Fibroblast of villous mesenchyme (primary cell): Measurements from ENCODE around the gene CENPN. TPM values are rescaled to one million over a fixed set of nuclear protein-coding genes. Genes with fewer than 3 reads are reported as not detected.

Source experiments
- DNase-seq: peaks from one replicate; pipeline ENCODE4 v3.0.0-alpha.2; 2010; ENCODE audit warnings: low read depth
- H3K4me3 ChIP-seq: 2 replicates; pipeline ENCODE4 v1.5.1; 2011; ENCODE audit warnings: low read depth, mild to moderate bottlenecking, low read length
- total RNA-seq: library from RNA; depleted of rRNA; stranded (reverse); fragments of >200 nt; gene quantifications from 2 replicates; pipeline ENCODE4 v1.2.3, GENCODE V29; 2012
- TF ChIP-seq, protein P1 (sequence below): IDR thresholded peaks from 2 replicates; pipeline ENCODE4 v1.5.1; 2012; ENCODE audit warnings: low read depth, mild to moderate bottlenecking, low read length; ENCODE audit not compliant: insufficient read depth

CENPN gene
- total RNA-seq, 1 donor = 64.8 TPM

DNA sequence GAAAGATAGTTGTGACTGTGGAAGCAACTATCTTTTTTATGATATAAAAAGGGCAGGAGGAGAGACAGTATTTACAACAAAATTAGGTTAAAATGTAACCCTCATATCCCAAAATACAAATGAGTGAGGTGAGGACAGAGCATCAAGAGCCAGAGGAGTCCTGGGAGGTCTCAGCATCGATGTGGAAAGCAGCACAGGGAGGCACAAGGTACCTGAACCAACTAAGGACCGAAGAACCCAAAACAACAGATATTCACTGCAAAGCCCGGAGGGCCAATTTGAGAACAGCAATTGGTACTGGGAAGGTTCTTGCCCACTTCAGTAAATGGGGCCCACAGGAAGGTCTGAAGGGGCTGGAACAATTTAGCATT lies 37.9 kb upstream of the CENPN start:
- H3K4me3 ChIP-seq = no peak overlapping the region
- no peak for DNase-seq
- TF ChIP-seq, protein P1, sequence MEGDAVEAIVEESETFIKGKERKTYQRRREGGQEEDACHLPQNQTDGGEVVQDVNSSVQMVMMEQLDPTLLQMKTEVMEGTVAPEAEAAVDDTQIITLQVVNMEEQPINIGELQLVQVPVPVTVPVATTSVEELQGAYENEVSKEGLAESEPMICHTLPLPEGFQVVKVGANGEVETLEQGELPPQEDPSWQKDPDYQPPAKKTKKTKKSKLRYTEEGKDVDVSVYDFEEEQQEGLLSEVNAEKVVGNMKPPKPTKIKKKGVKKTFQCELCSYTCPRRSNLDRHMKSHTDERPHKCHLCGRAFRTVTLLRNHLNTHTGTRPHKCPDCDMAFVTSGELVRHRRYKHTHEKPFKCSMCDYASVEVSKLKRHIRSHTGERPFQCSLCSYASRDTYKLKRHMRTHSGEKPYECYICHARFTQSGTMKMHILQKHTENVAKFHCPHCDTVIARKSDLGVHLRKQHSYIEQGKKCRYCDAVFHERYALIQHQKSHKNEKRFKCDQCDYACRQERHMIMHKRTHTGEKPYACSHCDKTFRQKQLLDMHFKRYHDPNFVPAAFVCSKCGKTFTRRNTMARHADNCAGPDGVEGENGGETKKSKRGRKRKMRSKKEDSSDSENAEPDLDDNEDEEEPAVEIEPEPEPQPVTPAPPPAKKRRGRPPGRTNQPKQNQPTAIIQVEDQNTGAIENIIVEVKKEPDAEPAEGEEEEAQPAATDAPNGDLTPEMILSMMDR = no peak

DNA sequence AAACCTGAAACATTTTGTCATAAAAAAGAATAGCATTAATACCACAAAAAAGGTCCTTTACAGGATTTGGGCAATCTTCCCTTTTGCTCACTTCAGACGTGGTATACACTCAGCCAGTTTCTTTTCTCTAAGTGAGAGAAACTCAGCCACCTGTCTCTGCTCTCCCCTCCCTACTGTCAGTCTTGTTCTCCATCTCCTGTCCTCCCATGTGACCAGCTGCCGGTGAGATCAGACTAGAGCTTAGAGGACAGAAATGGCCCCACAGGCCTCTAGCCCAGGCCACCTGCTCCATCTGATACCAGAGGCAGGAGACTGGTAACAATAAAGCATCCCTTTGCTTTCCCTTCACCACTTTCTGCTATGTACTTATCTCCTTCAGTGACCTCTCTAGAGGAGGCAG lies 35.2 kb upstream of the CENPN start:
- H3K4me3 ChIP-seq = no peak overlapping the region
- TF ChIP-seq, protein P1 = no peak
- no peak for DNase-seq

DNA sequence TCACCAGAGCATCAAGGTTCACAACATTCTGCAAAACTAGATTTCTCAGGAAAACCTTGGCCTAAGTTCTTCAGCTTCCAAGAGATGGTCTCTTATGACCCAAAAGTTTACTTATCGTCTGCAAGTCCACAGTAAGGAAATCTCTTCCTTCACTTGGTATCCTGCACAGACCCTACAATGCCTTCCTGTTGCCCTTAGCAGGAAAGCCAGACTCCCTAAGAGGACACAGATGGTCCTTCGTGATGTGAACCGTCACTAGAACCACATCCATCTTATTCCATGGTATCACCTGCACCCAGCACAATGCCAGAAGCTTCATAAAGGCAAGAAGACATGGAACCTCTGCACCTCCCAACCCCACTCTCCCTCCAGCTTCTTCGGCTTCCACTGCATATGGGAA lies 34.4 kb upstream of the CENPN start:
- TF ChIP-seq, protein P1 = no peak
- H3K4me3 ChIP-seq = no peak overlapping the region
- no peak for DNase-seq

DNA sequence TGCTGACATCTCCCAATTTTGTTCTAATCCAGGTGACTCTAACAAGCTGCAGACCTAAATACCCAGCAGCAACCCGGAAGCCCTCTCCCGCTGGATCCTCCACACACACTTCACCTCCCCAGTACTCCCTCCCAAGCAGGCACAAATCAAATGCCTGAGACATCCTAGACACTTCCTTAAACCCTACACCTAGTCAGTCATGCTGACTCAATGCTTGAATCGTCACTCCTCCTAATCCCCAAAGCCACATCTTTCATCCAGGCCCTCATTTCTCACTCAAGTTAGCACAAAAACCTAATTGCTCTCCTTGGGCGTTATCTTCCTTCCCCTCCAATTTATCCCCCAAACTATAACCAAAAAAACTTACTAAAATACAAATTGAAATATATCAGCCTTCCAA lies 33.0 kb upstream of the CENPN start:
- no peak for DNase-seq
- TF ChIP-seq, protein P1 = no peak
- no peak overlapping the region for H3K4me3 ChIP-seq

DNA sequence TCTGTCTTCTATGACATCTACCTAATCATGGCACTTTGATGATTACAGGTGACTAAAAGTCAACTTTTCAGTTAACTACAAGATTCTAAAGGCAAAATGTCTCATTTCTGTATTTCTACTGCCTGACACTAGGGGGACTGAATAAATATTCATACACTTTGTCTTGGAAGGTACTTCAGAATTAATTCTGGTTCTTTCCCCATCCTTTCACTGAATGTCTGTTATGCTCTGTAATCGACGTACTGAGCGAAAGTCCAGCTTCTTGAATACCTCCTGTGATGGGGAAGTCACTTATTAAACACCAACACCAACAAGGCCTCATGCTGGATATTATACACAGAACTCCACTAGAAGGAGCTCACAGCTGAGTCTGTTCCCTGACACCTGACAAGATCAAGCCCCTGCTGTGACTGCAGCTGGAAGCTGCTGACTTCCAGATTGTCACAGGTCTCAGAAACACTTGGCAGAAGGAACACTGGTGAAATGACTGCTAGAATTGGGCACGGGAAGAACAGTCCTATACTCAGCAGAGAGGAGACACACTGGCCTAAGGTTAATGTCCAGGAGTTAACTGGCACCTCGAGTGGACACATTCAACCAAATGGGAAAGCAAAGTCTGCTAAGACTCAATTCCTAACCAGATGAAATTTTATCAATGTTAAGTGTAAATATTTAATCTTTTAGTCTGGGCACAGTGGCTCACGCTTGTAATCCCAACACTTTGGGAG lies 32.2 kb upstream of the CENPN start:
- H3K4me3 ChIP-seq = no peak overlapping the region
- TF ChIP-seq, protein P1 = peak; percentile 63
- DNase-seq = no peak

DNA sequence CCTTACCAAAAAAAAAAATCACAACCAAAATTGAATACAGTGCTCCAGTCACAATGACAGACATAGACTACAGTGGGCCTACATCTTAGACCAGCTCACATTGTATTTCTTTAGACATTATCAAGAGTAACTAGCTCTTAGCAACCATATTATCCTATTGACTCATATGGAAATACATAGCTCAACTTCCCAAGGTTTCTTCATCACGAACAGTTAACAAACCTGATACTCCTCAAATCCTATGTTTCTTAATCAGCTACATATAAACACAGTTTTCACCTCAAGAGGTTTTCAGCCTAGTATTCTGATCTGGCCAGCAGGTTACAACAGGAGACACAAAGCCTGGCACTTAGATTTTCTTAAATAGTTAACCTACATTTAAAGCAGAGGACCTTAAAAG lies 30.1 kb upstream of the CENPN start:
- no peak for DNase-seq
- TF ChIP-seq, protein P1 = no peak
- no peak overlapping the region for H3K4me3 ChIP-seq

DNA sequence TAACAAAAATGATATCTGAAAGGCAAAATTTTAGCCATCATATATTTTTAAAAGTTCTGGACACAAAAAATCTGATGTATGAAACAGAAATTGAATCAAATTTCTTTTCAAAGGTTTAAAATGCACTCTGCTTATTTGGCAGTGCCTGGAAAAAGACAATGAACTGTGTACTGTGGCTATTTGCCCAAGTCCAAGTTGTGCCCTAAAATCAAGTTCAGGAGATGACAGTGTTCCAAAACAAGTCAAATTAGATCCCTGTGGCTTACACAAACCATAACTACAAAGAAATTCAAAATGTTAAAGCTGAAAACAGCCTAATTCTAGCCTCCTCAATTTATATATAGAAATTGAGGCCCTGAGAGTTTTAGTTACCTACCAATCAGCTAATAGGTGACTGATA lies 25.9 kb upstream of the CENPN start:
- DNase-seq = no peak
- no peak overlapping the region for H3K4me3 ChIP-seq
- TF ChIP-seq, protein P1 = no peak
